HepG2 (cell line): ENCODE results near the gene CNNM1. TPM values are rescaled to one million over a fixed set of nuclear protein-coding genes. Genes with fewer than 3 reads are reported as not detected.

ENCODE experiments used
- ATAC-seq: fragments of 200-7000 bp; cut with Tn5 transposase; 3 replicates; pipeline ENCODE4 v1.9.1; 2020; ENCODE audit warnings: mild to moderate bottlenecking, moderate library complexity
- BruUV-seq: library from RNA; stranded (reverse); fragments of 400-500 nt; replicated peaks from 2 replicates; lab custom pipeline; 2021; lab: Mats Ljungman, UMichigan
- CTCF ChIA-PET: fragments of 300-600 bp; formaldehyde crosslinking; extraction: SDS; loops from one replicate; lab custom pipeline; 2021; ENCODE audit warnings: low total read pairs, inconsistent platforms, low intra/inter-chr PET ratio; lab: Yijun Ruan, JAX
- POLR2A ChIA-PET: fragments of 350-600 bp; sonication (Branson Sonifier 250); formaldehyde crosslinking; loops from one replicate; lab custom pipeline; 2020; ENCODE audit warnings: antibody characterized with exemption, inconsistent platforms; lab: Yijun Ruan, JAX
- DNase-seq: peaks from one replicate; pipeline ENCODE4 v3.0.0-alpha.2; 2015; ENCODE audit warnings: low spot score
- FAIRE-seq: peaks from 3 replicates; lab custom pipeline; 2011; peaks lifted over from hg19 to GRCh38; lab: Jason Lieb, UNC
- H2AFZ ChIP-seq: one replicate; pipeline ENCODE4 v1.6.1; 2011; ENCODE audit warnings: low read length, inconsistent platforms
- H3K27ac ChIP-seq: fragments of 300-600 bp; 3 replicates; pipeline ENCODE4 v1.8.0; 2011; ENCODE audit warnings: mixed run types, mild to moderate bottlenecking, mixed read lengths, low read length, inconsistent platforms; ENCODE audit not compliant: insufficient read depth; ENCODE audit errors: extremely low read length
- H3K27me3 ChIP-seq, 2 experiments: fragments of 200-600 bp in 1 of 2; 2 replicates in 1 of 2; 3 replicates in 1 of 2; pipeline versions ENCODE4 v1.6.0 to v1.8.0; 2011; ENCODE audit warnings: low read length in 2 of 2, mild to moderate bottlenecking in 2 of 2, moderate library complexity in 2 of 2, inconsistent platforms in 1 of 2; ENCODE audit not compliant: insufficient read depth in 2 of 2, control insufficient read depth in 1 of 2
- H3K36me3 ChIP-seq, 2 experiments: fragments of 200-600 bp in 1 of 2; replicated peaks in 1 of 2; 2 replicates in 1 of 2; 3 replicates in 1 of 2; pipeline versions ENCODE4 v1.5.1 to v1.8.0; 2011; ENCODE audit warnings: low read length in 2 of 2, inconsistent platforms in 1 of 2; ENCODE audit not compliant: insufficient read depth in 2 of 2, control insufficient read depth in 1 of 2
- H3K4me1 ChIP-seq: 2 replicates; pipeline ENCODE4 v1.5.1; 2012; ENCODE audit warnings: low read length, inconsistent platforms; ENCODE audit not compliant: insufficient read depth
- H3K4me2 ChIP-seq: 2 replicates; pipeline ENCODE4 v1.6.0; 2011; ENCODE audit warnings: low read depth, low read length, inconsistent platforms
- H3K4me3 ChIP-seq, 3 experiments: fragments of 200-600 bp in 1 of 3; sonication (generic), shearing (Covaris generic) in 1 of 3; replicated peaks in 1 of 3; 2 replicates each; pipeline ENCODE4 v1.5.1; 2011 to 2016; ENCODE audit warnings: low read length in 3 of 3, inconsistent platforms in 2 of 3, low read depth in 2 of 3, mild to moderate bottlenecking in 2 of 3, control low read depth in 1 of 3, mixed read lengths in 1 of 3; ENCODE audit not compliant: insufficient read depth in 1 of 3
- H3K79me2 ChIP-seq: one replicate; pipeline ENCODE4 v1.6.1; 2011; ENCODE audit warnings: low read length, inconsistent platforms; ENCODE audit not compliant: insufficient read depth
- H3K9ac ChIP-seq: 2 replicates; pipeline ENCODE4 v1.6.0; 2011; ENCODE audit warnings: mild to moderate bottlenecking, low read depth, low read length, inconsistent platforms; ENCODE audit not compliant: insufficient read depth
- H3K9me3 ChIP-seq: 2 replicates; pipeline ENCODE4 v1.5.1; 2012; ENCODE audit warnings: mild to moderate bottlenecking, low read length
- H4K20me1 ChIP-seq: 2 replicates; pipeline ENCODE4 v1.6.0; 2011; ENCODE audit warnings: inconsistent platforms, mild to moderate bottlenecking, low read length, moderate library complexity; ENCODE audit not compliant: insufficient read depth
- HNRNPH1 ChIP-seq: fragments of 200-400 bp; formaldehyde crosslinking; optimal IDR thresholded peaks from 2 replicates; pipeline ENCODE3; 2017; ENCODE audit warnings: mild to moderate bottlenecking, low read depth, low read length
- NRL ChIP-seq: sonication (generic); formaldehyde crosslinking; IDR thresholded peaks from 2 replicates; pipeline ENCODE4 v1.5.0; 2020; ENCODE audit warnings: missing genetic modification reagents, mild to moderate bottlenecking, moderate library complexity, borderline replicate concordance
- RAD21 ChIP-seq: fragments of 450-650 bp; formaldehyde crosslinking; IDR thresholded peaks from 2 replicates; pipeline ENCODE4 v1.5.0; 2020; ENCODE audit warnings: mild to moderate bottlenecking
- WGBS: methylation state at CpG from one replicate; pipeline ENCODE4 v1.1.6; 2017; ENCODE audit warnings: low lambda C conversion rate; 5-methylcytosine and 5-hydroxymethylcytosine counted together
- in situ Hi-C: cut with HindIII; loops from 2 replicates; pipeline ENCODE4 v1.10.0; 2017; ENCODE audit warnings: low pct_unique_long_range_greater_than_20kb; ENCODE audit not compliant: extremely low pct_ligation_motif_present
- intact Hi-C: fragments of 100-400 bp; cut with micrococcal nuclease; formaldehyde crosslinking; loops from one replicate; pipeline ENCODE4 v1.10.0; 2022; ENCODE audit not compliant: unreplicated experiment
- polyA plus RNA-seq, 8 experiments: library from polyadenylated mRNA; depleted of rRNA in 3 of 8; stranded (reverse) in 7 of 8; unstranded in 1 of 8; fragments of >200 nt; fragmentation: Illumina TruSeq in 4 of 8; extraction: Trizol in 4 of 8; gene quantifications; 2 replicates each; pipeline versions ENCODE4 v1.2.1 to v1.2.3, GENCODE V29; 2011 to 2016; ENCODE audit warnings: low read depth in 4 of 8, missing spikeins in 1 of 8, mixed read lengths in 1 of 8; ENCODE audit not compliant: insufficient read depth in 1 of 8
- total RNA-seq, 5 experiments: library from RNA; depleted of rRNA; stranded (reverse); fragments of >200 nt; fragmentation: Illumina TruSeq; extraction: Trizol; gene quantifications; 2 replicates each; pipeline ENCODE4 v1.2.3, GENCODE V29; 2016; ENCODE audit warnings: low read depth in 1 of 5
- TF ChIP-seq, protein P1 (sequence below): fragments of 450-650 bp; IDR thresholded peaks from 2 replicates; pipeline ENCODE4 v1.6.1; 2017
- TF ChIP-seq, protein P2 (sequence below): sonication (generic); formaldehyde crosslinking; IDR thresholded peaks from 2 replicates; pipeline ENCODE4 v1.4.0; 2020; ENCODE audit warnings: missing genetic modification reagents
- TF ChIP-seq, protein P3 (sequence below): sonication (generic); formaldehyde crosslinking; IDR thresholded peaks from 2 replicates; pipeline ENCODE4 v1.5.0; 2020; ENCODE audit warnings: missing genetic modification reagents
- TF ChIP-seq, protein P4 (sequence below): sonication (generic); formaldehyde crosslinking; IDR thresholded peaks from 2 replicates; pipeline ENCODE4 v1.5.0; 2020; ENCODE audit warnings: mild to moderate bottlenecking, missing genetic modification reagents, borderline replicate concordance

The CNNM1 gene
- total and polyA plus RNA-seq, 2 of the 13 experiments (the other 11 are each of a cell fraction or from before 2014, with no cell fraction given) = 4.3 to 9.6 TPM

DNA sequence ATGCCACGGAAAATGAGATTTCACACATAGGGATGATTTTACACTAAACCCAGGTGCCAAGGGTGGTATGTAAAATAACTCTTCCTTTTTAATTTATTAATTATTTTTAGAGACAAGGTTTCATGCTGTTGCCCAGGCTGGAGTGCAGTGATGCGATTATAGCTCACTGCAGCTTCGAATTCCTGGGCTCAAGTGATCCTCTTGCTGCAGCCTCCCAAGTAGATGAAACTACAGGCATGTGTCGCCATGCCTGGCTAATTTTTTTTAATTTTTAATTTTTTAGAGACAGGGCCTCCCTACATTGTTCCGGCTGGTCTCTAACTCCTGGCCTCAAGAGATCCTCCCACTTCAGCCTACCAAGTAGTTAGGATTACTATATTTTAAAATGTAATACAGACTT lies 2.3 kb upstream of the CNNM1 start:
- intact Hi-C loops = no loop called here
- H3K4me2 ChIP-seq = no peak overlapping the region
- no peak overlapping the region for H3K27ac ChIP-seq
- no peak for DNase-seq
- POLR2A ChIA-PET = no interaction called here
- H2AFZ ChIP-seq = no peak overlapping the region
- H3K9ac ChIP-seq = no peak overlapping the region
- H3K9me3 ChIP-seq = no peaks in the 10 kb centered on the region
- peaks cover 41% of the 10 kb centered on the region for H3K4me1 ChIP-seq
- H3K79me2 ChIP-seq = no peaks in the 10 kb centered on the region
- H4K20me1 ChIP-seq = no peaks in the 10 kb centered on the region
- no peaks in the 10 kb centered on the region for H3K36me3 ChIP-seq
- BruUV-seq = no TSS peak
- no peak overlapping the region for H3K4me3 ChIP-seq
- WGBS = 49% methylated on average over 5 of the region's 5 CpGs
- in situ Hi-C loops = no loop called here
- TF ChIP-seq, protein P1, sequence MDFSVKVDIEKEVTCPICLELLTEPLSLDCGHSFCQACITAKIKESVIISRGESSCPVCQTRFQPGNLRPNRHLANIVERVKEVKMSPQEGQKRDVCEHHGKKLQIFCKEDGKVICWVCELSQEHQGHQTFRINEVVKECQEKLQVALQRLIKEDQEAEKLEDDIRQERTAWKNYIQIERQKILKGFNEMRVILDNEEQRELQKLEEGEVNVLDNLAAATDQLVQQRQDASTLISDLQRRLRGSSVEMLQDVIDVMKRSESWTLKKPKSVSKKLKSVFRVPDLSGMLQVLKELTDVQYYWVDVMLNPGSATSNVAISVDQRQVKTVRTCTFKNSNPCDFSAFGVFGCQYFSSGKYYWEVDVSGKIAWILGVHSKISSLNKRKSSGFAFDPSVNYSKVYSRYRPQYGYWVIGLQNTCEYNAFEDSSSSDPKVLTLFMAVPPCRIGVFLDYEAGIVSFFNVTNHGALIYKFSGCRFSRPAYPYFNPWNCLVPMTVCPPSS = no peak
- TF ChIP-seq, protein P2, sequence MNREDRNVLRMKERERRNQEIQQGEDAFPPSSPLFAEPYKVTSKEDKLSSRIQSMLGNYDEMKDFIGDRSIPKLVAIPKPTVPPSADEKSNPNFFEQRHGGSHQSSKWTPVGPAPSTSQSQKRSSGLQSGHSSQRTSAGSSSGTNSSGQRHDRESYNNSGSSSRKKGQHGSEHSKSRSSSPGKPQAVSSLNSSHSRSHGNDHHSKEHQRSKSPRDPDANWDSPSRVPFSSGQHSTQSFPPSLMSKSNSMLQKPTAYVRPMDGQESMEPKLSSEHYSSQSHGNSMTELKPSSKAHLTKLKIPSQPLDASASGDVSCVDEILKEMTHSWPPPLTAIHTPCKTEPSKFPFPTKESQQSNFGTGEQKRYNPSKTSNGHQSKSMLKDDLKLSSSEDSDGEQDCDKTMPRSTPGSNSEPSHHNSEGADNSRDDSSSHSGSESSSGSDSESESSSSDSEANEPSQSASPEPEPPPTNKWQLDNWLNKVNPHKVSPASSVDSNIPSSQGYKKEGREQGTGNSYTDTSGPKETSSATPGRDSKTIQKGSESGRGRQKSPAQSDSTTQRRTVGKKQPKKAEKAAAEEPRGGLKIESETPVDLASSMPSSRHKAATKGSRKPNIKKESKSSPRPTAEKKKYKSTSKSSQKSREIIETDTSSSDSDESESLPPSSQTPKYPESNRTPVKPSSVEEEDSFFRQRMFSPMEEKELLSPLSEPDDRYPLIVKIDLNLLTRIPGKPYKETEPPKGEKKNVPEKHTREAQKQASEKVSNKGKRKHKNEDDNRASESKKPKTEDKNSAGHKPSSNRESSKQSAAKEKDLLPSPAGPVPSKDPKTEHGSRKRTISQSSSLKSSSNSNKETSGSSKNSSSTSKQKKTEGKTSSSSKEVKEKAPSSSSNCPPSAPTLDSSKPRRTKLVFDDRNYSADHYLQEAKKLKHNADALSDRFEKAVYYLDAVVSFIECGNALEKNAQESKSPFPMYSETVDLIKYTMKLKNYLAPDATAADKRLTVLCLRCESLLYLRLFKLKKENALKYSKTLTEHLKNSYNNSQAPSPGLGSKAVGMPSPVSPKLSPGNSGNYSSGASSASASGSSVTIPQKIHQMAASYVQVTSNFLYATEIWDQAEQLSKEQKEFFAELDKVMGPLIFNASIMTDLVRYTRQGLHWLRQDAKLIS (CRISPR knock-in tag) = no peak
- TF ChIP-seq HNRNPH1 (no peak), RAD21 (CRISPR knock-in tag) (no peak), NRL (CRISPR knock-in tag) (no peak)
- TF ChIP-seq, protein P3, sequence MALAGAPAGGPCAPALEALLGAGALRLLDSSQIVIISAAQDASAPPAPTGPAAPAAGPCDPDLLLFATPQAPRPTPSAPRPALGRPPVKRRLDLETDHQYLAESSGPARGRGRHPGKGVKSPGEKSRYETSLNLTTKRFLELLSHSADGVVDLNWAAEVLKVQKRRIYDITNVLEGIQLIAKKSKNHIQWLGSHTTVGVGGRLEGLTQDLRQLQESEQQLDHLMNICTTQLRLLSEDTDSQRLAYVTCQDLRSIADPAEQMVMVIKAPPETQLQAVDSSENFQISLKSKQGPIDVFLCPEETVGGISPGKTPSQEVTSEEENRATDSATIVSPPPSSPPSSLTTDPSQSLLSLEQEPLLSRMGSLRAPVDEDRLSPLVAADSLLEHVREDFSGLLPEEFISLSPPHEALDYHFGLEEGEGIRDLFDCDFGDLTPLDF = no peak
- TF ChIP-seq, protein P4, sequence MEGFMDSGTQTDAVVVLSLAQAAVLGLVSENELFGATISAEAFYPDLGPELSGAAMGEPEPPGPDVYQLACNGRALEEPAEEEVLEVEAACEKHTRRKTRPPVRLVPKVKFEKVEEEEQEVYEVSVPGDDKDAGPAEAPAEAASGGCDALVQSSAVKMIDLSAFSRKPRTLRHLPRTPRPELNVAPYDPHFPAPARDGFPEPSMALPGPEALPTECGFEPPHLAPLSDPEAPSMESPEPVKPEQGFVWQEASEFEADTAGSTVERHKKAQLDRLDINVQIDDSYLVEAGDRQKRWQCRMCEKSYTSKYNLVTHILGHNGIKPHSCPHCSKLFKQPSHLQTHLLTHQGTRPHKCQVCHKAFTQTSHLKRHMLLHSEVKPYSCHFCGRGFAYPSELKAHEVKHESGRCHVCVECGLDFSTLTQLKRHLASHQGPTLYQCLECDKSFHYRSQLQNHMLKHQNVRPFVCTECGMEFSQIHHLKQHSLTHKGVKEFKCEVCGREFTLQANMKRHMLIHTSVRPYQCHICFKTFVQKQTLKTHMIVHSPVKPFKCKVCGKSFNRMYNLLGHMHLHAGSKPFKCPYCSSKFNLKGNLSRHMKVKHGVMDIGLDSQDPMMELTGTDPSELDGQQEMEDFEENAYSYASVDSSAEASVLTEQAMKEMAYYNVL (CRISPR knock-in tag) = no peak
- ATAC-seq = no peak
- no peaks in the 10 kb centered on the region for H3K27me3 ChIP-seq
- CTCF ChIA-PET = no interaction called here
- no peak for FAIRE-seq
